Lower leg skin (tissue), 4 donors: Measurements from ENCODE around the gene ACP3. TPM values are rescaled to one million over a fixed set of nuclear protein-coding genes. Genes with fewer than 3 reads are reported as not detected.

Experiments used
- DNase-seq, 2 donors: peaks; one replicate each; pipeline ENCODE4 v3.0.0-alpha.2; 2019; ENCODE audit warnings: low spot score in 2 of 2
- H3K4me3 ChIP-seq: fragments of 200-600 bp; sonication (generic); 2 replicates; pipeline ENCODE4 v1.5.1; 2017; ENCODE audit warnings: mild to moderate bottlenecking, low read depth; ENCODE audit not compliant: poor library complexity, severe bottlenecking
- CTCF ChIP-seq, 3 donors: fragments of 450-650 bp; IDR thresholded peaks; one replicate each; pipeline ENCODE4 v1.5.1; 2016; ENCODE audit warnings: antibody characterized with exemption in 3 of 3, mild to moderate bottlenecking in 3 of 3, moderate library complexity in 2 of 3
- POLR2A ChIP-seq, 2 donors: fragments of 450-650 bp; IDR thresholded peaks; one replicate each; pipeline ENCODE4 v1.6.1; 2016 to 2017; ENCODE audit warnings: antibody characterized with exemption in 2 of 2, mild to moderate bottlenecking in 1 of 2, moderate library complexity in 1 of 2
- WGBS, 2 donors: methylation state at CpG; one replicate each; pipeline ENCODE4 v1.1.5; 2018; 5-methylcytosine and 5-hydroxymethylcytosine counted together
- intact Hi-C: fragments of 100-400 bp; cut with DNase I; formaldehyde crosslinking; loops from one replicate; pipeline ENCODE4 v1.15.0; 2023; ENCODE audit warnings: low total_unique reads
- total RNA-seq, 4 donors: library from RNA; depleted of rRNA; stranded (reverse); fragments of >200 nt; gene quantifications; one replicate each; pipeline ENCODE4 v1.1.0, GENCODE V29; 2016

Gene ACP3
- total RNA-seq, 4 donors from 2014 or later, result 50.0 to 111 (median 73.9) TPM

GRCh38 chr3:132325103-132325606, 7.9 kb downstream of the ACP3 start:
- TF ChIP-seq CTCF (IDR thresholded peaks at IDR 0.05) (no peak), POLR2A (IDR thresholded peaks at IDR 0.05) (no peak)
- intact Hi-C loops, result no loop called here
- H3K4me3 ChIP-seq, result no peak overlapping the region
- DNase-seq, result no peak
- 50 to 51% methylated on average over 4 of the region's 4 CpGs for WGBS, 2 donors

- 41 to 45% methylated on average over 2 of the region's 2 CpGs for WGBS, 2 donors
- intact Hi-C loops, result no loop called here
- TF ChIP-seq CTCF (IDR thresholded peaks at IDR 0.05) (no peak), POLR2A (IDR thresholded peaks at IDR 0.05) (no peak)
- DNase-seq, result no peak
- H3K4me3 ChIP-seq, result no peak overlapping the region
Measured at GRCh38 chr3:132325634-132326033, 8.4 kb downstream of the ACP3 start.

GRCh38 chr3:132326251-132326650, 9.0 kb downstream of the ACP3 start:
- DNase-seq, result no peak
- no peak overlapping the region for H3K4me3 ChIP-seq
- intact Hi-C loops, result no loop called here
- WGBS, 2 donors, result 47 to 48% methylated on average over 2 of the region's 2 CpGs
- TF ChIP-seq CTCF (IDR thresholded peaks at IDR 0.05), result no peak
- no peak for TF ChIP-seq POLR2A (IDR thresholded peaks at IDR 0.05)

- no peak for TF ChIP-seq POLR2A (IDR thresholded peaks at IDR 0.05)
- TF ChIP-seq CTCF (IDR thresholded peaks at IDR 0.05), result no peak
- DNase-seq, result no peak
- intact Hi-C loops, result no loop called here
- 76 to 82% methylated on average over 6 of the region's 6 CpGs for WGBS, 2 donors
- H3K4me3 ChIP-seq, result no peak overlapping the region
Measured at GRCh38 chr3:132332082-132332481, 14.9 kb downstream of the ACP3 start.

- no peak for DNase-seq
- intact Hi-C loops, result no loop called here
- no peak for TF ChIP-seq POLR2A (IDR thresholded peaks at IDR 0.05)
- TF ChIP-seq CTCF (IDR thresholded peaks at IDR 0.05), result no peak
- WGBS, 2 donors, result 33 to 74% methylated on average over 1 of the region's 1 CpG
- no peak overlapping the region for H3K4me3 ChIP-seq
Measured at GRCh38 chr3:132332508-132332907, 15.3 kb downstream of the ACP3 start.

GRCh38 chr3:132341746-132342145, 24.5 kb downstream of the ACP3 start:
- H3K4me3 ChIP-seq, result no peak overlapping the region
- TF ChIP-seq POLR2A (IDR thresholded peaks at IDR 0.05), result no peak
- TF ChIP-seq CTCF (IDR thresholded peaks at IDR 0.05), result no peak
- WGBS, 2 donors, result 55 to 59% methylated on average over 2 of the region's 2 CpGs
- no peak for DNase-seq
- intact Hi-C loops, result no loop called here
